Measurements from ENCODE around the gene HECTD2. TPM values are rescaled to one million over a fixed set of nuclear protein-coding genes. Genes with fewer than 3 reads are reported as not detected.
"Not testable (repeated sequence)": the region's sequence is repeated elsewhere in the genome, so short reads cannot be mapped to it uniquely, and the experiment has no call there.

The HECTD2 gene
- polyA plus RNA-seq, 1 donor from 2014 or later, result 87.6 TPM

GRCh38 chr10:91367558-91367957 is 42.6 kb upstream of the HECTD2 start:
- Histone ChIP-seq H3K27me3 (ENCODE audit: insufficient read depth, low read depth, low read length) (no peaks in the 10 kb centered on the region), H3K79me2 (replicated peaks; ENCODE audit: insufficient read depth, low read length) (no peaks in the 10 kb centered on the region), H3K9ac (ENCODE audit: low read length) (no peak overlapping the region), H3K9me3 (ENCODE audit: low read length) (no peaks in the 10 kb centered on the region), H3K4me3 (ENCODE audit: low read length) (no peak overlapping the region), H3K4me2 (ENCODE audit: low read length) (no peak overlapping the region), H3K27ac (ENCODE audit: low read length) (no peak overlapping the region), H2AFZ (ENCODE audit: low read depth, low read length) (no peak overlapping the region), H3F3A (ENCODE audit: insufficient read depth, low read length, poor library complexity, severe bottlenecking) (no peaks in the 10 kb centered on the region), H3K9me2 (ENCODE audit: insufficient read depth, low read length) (no peaks in the 10 kb centered on the region), H4K20me1 (ENCODE audit: insufficient read depth) (no peaks in the 10 kb centered on the region), H3K36me3 (ENCODE audit: insufficient read depth, low read length) (no peaks in the 10 kb centered on the region)
- TF ChIP-seq, protein P1, sequence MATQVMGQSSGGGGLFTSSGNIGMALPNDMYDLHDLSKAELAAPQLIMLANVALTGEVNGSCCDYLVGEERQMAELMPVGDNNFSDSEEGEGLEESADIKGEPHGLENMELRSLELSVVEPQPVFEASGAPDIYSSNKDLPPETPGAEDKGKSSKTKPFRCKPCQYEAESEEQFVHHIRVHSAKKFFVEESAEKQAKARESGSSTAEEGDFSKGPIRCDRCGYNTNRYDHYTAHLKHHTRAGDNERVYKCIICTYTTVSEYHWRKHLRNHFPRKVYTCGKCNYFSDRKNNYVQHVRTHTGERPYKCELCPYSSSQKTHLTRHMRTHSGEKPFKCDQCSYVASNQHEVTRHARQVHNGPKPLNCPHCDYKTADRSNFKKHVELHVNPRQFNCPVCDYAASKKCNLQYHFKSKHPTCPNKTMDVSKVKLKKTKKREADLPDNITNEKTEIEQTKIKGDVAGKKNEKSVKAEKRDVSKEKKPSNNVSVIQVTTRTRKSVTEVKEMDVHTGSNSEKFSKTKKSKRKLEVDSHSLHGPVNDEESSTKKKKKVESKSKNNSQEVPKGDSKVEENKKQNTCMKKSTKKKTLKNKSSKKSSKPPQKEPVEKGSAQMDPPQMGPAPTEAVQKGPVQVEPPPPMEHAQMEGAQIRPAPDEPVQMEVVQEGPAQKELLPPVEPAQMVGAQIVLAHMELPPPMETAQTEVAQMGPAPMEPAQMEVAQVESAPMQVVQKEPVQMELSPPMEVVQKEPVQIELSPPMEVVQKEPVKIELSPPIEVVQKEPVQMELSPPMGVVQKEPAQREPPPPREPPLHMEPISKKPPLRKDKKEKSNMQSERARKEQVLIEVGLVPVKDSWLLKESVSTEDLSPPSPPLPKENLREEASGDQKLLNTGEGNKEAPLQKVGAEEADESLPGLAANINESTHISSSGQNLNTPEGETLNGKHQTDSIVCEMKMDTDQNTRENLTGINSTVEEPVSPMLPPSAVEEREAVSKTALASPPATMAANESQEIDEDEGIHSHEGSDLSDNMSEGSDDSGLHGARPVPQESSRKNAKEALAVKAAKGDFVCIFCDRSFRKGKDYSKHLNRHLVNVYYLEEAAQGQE (IDR thresholded peaks at IDR 0.05; ENCODE audit: borderline replicate concordance), result no peak
- TF ChIP-seq CTCF (IDR thresholded peaks at IDR 0.05; ENCODE audit: poor library complexity, severe bottlenecking) (no peak), POLR2AphosphoS5 (IDR thresholded peaks at IDR 0.05) (no peak), EZH2 (IDR thresholded peaks at IDR 0.05; ENCODE audit: borderline replicate concordance, insufficient read depth, low read length, poor library complexity, severe bottlenecking) (no peak), RAD21 (conservative IDR thresholded peaks at IDR 0.05) (no peak), MXI1 (conservative IDR thresholded peaks at IDR 0.05; ENCODE audit: poor library complexity, severe bottlenecking) (no peak), SMC3 (conservative IDR thresholded peaks at IDR 0.05; ENCODE audit: poor library complexity) (no peak)

DNA sequence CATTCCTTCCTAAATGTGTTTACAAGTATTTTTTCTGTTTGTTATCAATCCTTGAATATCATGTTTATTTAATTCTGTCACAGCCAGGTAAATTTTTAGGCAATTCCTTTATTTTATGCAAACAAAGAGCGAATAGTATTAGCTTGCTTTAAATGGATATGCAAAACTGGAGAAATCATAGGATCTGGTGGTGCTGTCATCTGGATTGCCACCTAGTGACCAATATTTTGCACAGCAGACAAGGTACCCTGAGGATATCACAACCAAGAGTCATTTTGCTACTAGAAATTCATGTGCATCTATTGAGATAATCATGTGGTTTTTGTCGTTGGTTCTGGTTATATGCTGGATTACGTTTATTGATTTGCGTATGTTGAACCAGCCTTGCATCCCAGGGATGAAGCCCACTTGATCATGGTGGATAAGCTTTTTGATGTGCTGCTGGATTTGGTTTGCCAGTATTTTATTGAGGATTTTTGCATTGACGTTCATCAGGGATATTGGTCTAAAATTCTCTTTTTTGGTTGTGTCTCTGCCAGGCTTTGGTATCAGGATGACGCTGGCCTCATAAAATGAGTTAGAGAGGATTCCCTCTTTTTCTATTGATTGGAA is 40.1 kb upstream of the HECTD2 start:
- not testable (repeated sequence) for H3K9me3 ChIP-seq (ENCODE audit: low read length); H4K20me1 ChIP-seq (ENCODE audit: insufficient read depth); H3K36me3 ChIP-seq (ENCODE audit: insufficient read depth, low read length); H3F3A ChIP-seq (ENCODE audit: insufficient read depth, low read length, poor library complexity, severe bottlenecking); H3K27me3 ChIP-seq (ENCODE audit: insufficient read depth, low read depth, low read length); H2AFZ ChIP-seq (ENCODE audit: low read depth, low read length); H3K27ac ChIP-seq (ENCODE audit: low read length); H3K9ac ChIP-seq (ENCODE audit: low read length); H3K79me2 ChIP-seq (replicated peaks; ENCODE audit: insufficient read depth, low read length); H3K4me2 ChIP-seq (ENCODE audit: low read length); H3K9me2 ChIP-seq (ENCODE audit: insufficient read depth, low read length); H3K4me3 ChIP-seq (ENCODE audit: low read length)

GRCh38 chr10:91374052-91374451 is 36.1 kb upstream of the HECTD2 start:
- Histone ChIP-seq H3K9ac (ENCODE audit: low read length) (no peak overlapping the region), H4K20me1 (ENCODE audit: insufficient read depth) (no peaks in the 10 kb centered on the region)

More at GRCh38 chr10:91374052-91374451, 36.1 kb upstream of the HECTD2 start:
- TF ChIP-seq MXI1 (conservative IDR thresholded peaks at IDR 0.05; ENCODE audit: poor library complexity, severe bottlenecking), result no peak
- TF ChIP-seq RAD21 (conservative IDR thresholded peaks at IDR 0.05), result no peak
- no peak for TF ChIP-seq TAF1 (IDR thresholded peaks at IDR 0.05; ENCODE audit: low read depth)
- TF ChIP-seq EP300 (conservative IDR thresholded peaks at IDR 0.05; ENCODE audit: poor library complexity, severe bottlenecking), result no peak
- TF ChIP-seq EZH2 (IDR thresholded peaks at IDR 0.05; ENCODE audit: borderline replicate concordance, insufficient read depth, low read length, poor library complexity, severe bottlenecking), result no peak
- TF ChIP-seq, protein P1 (IDR thresholded peaks at IDR 0.05; ENCODE audit: borderline replicate concordance), result no peak
- no peak for TF ChIP-seq POLR2AphosphoS5 (IDR thresholded peaks at IDR 0.05)
- Histone ChIP-seq H3K27ac (ENCODE audit: low read length) (no peak overlapping the region), H3K79me2 (replicated peaks; ENCODE audit: insufficient read depth, low read length) (no peaks in the 10 kb centered on the region), H3K9me3 (ENCODE audit: low read length) (no peaks in the 10 kb centered on the region), H3K27me3 (ENCODE audit: insufficient read depth, low read depth, low read length) (no peaks in the 10 kb centered on the region), H3K36me3 (ENCODE audit: insufficient read depth, low read length) (no peaks in the 10 kb centered on the region), H2AFZ (ENCODE audit: low read depth, low read length) (no peak overlapping the region), H3K9me2 (ENCODE audit: insufficient read depth, low read length) (no peaks in the 10 kb centered on the region), H3F3A (ENCODE audit: insufficient read depth, low read length, poor library complexity, severe bottlenecking) (no peaks in the 10 kb centered on the region), H3K4me2 (ENCODE audit: low read length) (no peak overlapping the region), H3K4me3 (ENCODE audit: low read length) (no peak overlapping the region)
